ENCODE results near the gene FAM161A.

Gene FAM161A

DNA sequence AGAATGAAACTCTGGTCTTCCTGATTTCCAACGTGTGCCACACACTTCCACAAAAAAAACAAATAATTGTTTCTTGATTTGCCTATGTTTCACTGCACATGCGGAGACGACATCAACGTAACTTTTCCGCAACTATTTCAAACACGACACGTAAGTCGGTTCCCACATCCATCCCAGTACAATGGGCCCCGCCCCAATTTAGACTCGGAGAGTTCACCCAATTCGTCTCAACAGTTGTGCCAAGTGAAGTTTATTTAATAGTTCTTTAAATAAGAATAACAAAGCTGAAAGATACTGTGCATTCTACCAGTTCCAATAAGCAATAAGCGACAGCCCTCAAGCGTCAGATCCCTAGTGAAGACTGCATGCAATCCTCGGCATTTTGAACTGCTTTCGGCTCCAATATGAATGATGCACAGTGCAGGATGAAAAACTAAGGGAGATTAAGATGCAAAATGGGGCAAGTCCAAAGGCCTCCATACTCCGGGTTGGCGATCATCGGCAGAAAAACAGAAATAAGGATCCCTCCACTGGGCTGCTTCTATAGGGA is 33.9 kb upstream of the FAM161A start:
- TF ChIP-seq, protein P1, sequence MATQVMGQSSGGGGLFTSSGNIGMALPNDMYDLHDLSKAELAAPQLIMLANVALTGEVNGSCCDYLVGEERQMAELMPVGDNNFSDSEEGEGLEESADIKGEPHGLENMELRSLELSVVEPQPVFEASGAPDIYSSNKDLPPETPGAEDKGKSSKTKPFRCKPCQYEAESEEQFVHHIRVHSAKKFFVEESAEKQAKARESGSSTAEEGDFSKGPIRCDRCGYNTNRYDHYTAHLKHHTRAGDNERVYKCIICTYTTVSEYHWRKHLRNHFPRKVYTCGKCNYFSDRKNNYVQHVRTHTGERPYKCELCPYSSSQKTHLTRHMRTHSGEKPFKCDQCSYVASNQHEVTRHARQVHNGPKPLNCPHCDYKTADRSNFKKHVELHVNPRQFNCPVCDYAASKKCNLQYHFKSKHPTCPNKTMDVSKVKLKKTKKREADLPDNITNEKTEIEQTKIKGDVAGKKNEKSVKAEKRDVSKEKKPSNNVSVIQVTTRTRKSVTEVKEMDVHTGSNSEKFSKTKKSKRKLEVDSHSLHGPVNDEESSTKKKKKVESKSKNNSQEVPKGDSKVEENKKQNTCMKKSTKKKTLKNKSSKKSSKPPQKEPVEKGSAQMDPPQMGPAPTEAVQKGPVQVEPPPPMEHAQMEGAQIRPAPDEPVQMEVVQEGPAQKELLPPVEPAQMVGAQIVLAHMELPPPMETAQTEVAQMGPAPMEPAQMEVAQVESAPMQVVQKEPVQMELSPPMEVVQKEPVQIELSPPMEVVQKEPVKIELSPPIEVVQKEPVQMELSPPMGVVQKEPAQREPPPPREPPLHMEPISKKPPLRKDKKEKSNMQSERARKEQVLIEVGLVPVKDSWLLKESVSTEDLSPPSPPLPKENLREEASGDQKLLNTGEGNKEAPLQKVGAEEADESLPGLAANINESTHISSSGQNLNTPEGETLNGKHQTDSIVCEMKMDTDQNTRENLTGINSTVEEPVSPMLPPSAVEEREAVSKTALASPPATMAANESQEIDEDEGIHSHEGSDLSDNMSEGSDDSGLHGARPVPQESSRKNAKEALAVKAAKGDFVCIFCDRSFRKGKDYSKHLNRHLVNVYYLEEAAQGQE (IDR thresholded peaks at IDR 0.05; ENCODE audit: insufficient read depth in 1 of 2, low read depth in 2 of 2, low read length in 2 of 2): no peak
- TF ChIP-seq SIN3A (IDR thresholded peaks at IDR 0.05; ENCODE audit: borderline replicate concordance, insufficient read depth, low read length) (no peak), TAF1 (IDR thresholded peaks at IDR 0.05; ENCODE audit: borderline replicate concordance, insufficient read depth, low read length) (no peak), FOXP2 (optimal IDR thresholded peaks at IDR 0.05; ENCODE audit: borderline replicate concordance, extremely low read depth, extremely low read length, insufficient read depth) (no peak), POLR2AphosphoS5 (IDR thresholded peaks at IDR 0.05; ENCODE audit: low read depth, low read length) (no peak)

DNA sequence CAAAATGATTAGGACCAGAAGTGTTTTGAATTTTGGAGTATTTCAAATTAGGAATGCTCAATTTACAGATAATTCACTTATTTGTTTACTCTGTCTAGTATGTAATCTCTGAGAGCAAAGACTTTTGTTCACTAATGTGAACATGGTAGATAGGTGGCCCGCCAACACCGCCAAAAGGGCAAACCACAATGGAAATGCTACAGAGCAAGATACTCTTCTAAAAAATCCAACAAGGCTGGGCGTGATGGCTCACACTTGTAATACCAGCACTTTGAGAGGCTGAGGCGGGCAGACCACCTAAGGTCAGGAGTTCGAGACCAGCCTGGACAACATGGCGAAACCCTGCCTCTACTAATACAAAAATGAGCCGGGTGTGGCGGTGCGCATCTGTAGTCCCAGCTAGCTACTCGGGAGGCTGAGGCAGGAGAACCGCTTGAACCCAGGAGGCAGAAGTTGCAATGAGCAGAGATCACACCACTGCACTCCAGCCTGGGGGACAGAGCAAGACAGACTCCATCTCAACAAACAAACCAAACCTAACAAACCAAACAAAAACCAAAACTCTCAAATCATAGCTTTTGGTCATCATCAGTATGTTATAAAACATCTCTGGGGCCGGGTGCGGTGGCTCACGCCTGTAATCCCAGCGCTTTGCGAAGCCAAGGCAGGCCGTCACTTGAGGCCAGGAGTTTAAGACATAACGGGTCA is 32.2 kb upstream of the FAM161A start:
- TF ChIP-seq POLR2AphosphoS5 (IDR thresholded peaks at IDR 0.05; ENCODE audit: low read depth, low read length) (no peak), TAF1 (IDR thresholded peaks at IDR 0.05; ENCODE audit: borderline replicate concordance, insufficient read depth, low read length) (no peak), SIN3A (IDR thresholded peaks at IDR 0.05; ENCODE audit: borderline replicate concordance, insufficient read depth, low read length) (no peak), FOXP2 (optimal IDR thresholded peaks at IDR 0.05; ENCODE audit: borderline replicate concordance, extremely low read depth, extremely low read length, insufficient read depth) (no peak)
- TF ChIP-seq, protein P1 (IDR thresholded peaks at IDR 0.05; ENCODE audit: insufficient read depth in 1 of 2, low read depth in 2 of 2, low read length in 2 of 2): no peak

DNA sequence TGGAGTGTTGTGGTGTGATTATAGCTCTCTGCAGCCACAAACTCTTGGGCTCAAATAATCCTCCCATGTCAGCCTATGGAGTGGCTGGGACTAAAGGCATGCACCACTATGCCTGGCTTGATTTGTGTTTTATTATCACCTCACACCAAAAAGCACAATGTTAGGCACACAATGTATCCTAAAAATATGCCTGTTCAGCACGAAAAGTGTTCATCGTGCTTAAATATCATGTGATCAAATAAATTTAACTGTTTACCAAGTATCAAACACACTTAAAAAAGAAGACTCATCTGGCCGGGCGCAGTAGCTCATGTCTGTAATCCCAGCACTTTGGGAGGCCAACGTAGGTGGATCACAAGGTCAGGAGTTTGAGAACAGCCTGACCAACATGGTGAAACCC is 29.0 kb upstream of the FAM161A start:
- TF ChIP-seq POLR2AphosphoS5 (IDR thresholded peaks at IDR 0.05; ENCODE audit: low read depth, low read length): no peak
- TF ChIP-seq, protein P1 (IDR thresholded peaks at IDR 0.05; ENCODE audit: insufficient read depth in 1 of 2, low read depth in 2 of 2, low read length in 2 of 2): no peak
- TF ChIP-seq FOXP2 (optimal IDR thresholded peaks at IDR 0.05; ENCODE audit: borderline replicate concordance, extremely low read depth, extremely low read length, insufficient read depth): no peak
- TF ChIP-seq TAF1 (IDR thresholded peaks at IDR 0.05; ENCODE audit: borderline replicate concordance, insufficient read depth, low read length): no peak
- no peak for TF ChIP-seq SIN3A (IDR thresholded peaks at IDR 0.05; ENCODE audit: borderline replicate concordance, insufficient read depth, low read length)

DNA sequence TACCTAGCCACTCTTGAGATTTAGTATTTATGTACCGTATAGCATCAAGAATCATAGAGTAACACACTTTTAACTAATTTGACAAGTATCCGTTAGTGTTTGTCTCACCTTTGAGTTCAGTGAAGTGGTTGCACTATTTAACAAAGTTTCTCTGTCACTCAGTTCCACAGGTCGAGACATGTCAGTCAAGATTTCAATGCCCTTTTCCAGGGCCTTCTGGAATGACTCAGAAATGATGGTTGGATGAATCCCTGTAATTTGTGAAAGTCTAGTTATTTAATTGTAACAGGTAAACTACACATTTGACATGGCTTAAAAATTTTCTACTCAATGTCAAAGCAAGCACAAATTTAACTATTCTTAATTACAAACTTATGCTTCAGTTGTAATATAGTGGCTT is 24.9 kb upstream of the FAM161A start:
- TF ChIP-seq, protein P1 (IDR thresholded peaks at IDR 0.05; ENCODE audit: insufficient read depth in 1 of 2, low read depth in 2 of 2, low read length in 2 of 2): no peak
- TF ChIP-seq FOXP2 (optimal IDR thresholded peaks at IDR 0.05; ENCODE audit: borderline replicate concordance, extremely low read depth, extremely low read length, insufficient read depth) (no peak), SIN3A (IDR thresholded peaks at IDR 0.05; ENCODE audit: borderline replicate concordance, insufficient read depth, low read length) (no peak), TAF1 (IDR thresholded peaks at IDR 0.05; ENCODE audit: borderline replicate concordance, insufficient read depth, low read length) (no peak), POLR2AphosphoS5 (IDR thresholded peaks at IDR 0.05; ENCODE audit: low read depth, low read length) (no peak)

All from PFSK-1 (cell line).